CD8-positive, alpha-beta memory T cell (primary cell): ENCODE data around the gene FAM13A. TPM values are rescaled to one million over a fixed set of nuclear protein-coding genes. Genes with fewer than 3 reads are reported as not detected.
"Not testable (repeated sequence)": the region's sequence is repeated elsewhere in the genome, so short reads cannot be mapped to it uniquely, and the experiment has no call there.

Experiments used
- CTCF ChIA-PET: fragments of 350-600 bp; sonication (Branson Sonifier 250); formaldehyde crosslinking; loops from one replicate; lab custom pipeline; 2021; ENCODE audit warnings: antibody characterized with exemption; lab: Charles Lee
- POLR2A ChIA-PET: fragments of 350-600 bp; sonication (Branson Sonifier 250); formaldehyde crosslinking; loops from one replicate; lab custom pipeline; 2021; ENCODE audit warnings: antibody characterized with exemption; lab: Charles Lee
- DNase-seq, 5 donors: peaks; one replicate each; pipeline versions ENCODE4 v3.0.0 to v3.0.0-alpha.2; 2020 to 2022; ENCODE audit warnings: mixed read lengths in 1 of 5
- H3K27ac ChIP-seq: one replicate; pipeline ENCODE4 v1.7.0; 2013; ENCODE audit warnings: low read depth, mild to moderate bottlenecking, low read length, moderate library complexity
- H3K27me3 ChIP-seq: 2 replicates; pipeline ENCODE4 v1.7.0; 2013; ENCODE audit warnings: low read length, mild to moderate bottlenecking; ENCODE audit not compliant: insufficient read depth, poor library complexity, severe bottlenecking
- H3K36me3 ChIP-seq: 2 replicates; pipeline ENCODE4 v1.7.0; 2013; ENCODE audit warnings: mild to moderate bottlenecking, low read length, moderate library complexity; ENCODE audit not compliant: insufficient read depth
- H3K4me1 ChIP-seq: 2 replicates; pipeline ENCODE4 v1.7.0; 2013; ENCODE audit warnings: mild to moderate bottlenecking, low read length, moderate library complexity; ENCODE audit not compliant: insufficient read depth
- H3K4me3 ChIP-seq: 2 replicates; pipeline ENCODE4 v1.7.0; 2013; ENCODE audit warnings: mild to moderate bottlenecking, low read length
- H3K9me3 ChIP-seq: 2 replicates; pipeline ENCODE4 v1.7.0; 2013; ENCODE audit warnings: mild to moderate bottlenecking, low read length
- H3K27ac Mint-ChIP-seq, 8 donors: one replicate each; pipeline ENCODE4 v1.8.0; 2020 to 2021; ENCODE audit warnings: mixed read lengths in 8 of 8, mild to moderate bottlenecking in 6 of 8, inconsistent platforms in 3 of 8, moderate library complexity in 3 of 8
- H3K27me3 Mint-ChIP-seq, 2 donors: one replicate each; pipeline ENCODE4 v1.8.0; 2020 to 2021; ENCODE audit warnings: mixed read lengths in 2 of 2, mild to moderate bottlenecking in 1 of 2, moderate library complexity in 1 of 2
- H3K36me3 Mint-ChIP-seq, 3 donors: one replicate each; pipeline ENCODE4 v1.8.0; 2020 to 2021; ENCODE audit warnings: mixed read lengths in 3 of 3, inconsistent platforms in 1 of 3, mild to moderate bottlenecking in 1 of 3
- H3K4me1 Mint-ChIP-seq, 3 donors: one replicate each; pipeline ENCODE4 v1.8.0; 2020 to 2021; ENCODE audit warnings: mixed read lengths in 3 of 3, inconsistent platforms in 1 of 3, mild to moderate bottlenecking in 1 of 3
- H3K4me3 Mint-ChIP-seq, 7 donors: one replicate each; pipeline ENCODE4 v1.8.0; 2020 to 2021; ENCODE audit warnings: mixed read lengths in 7 of 7, mild to moderate bottlenecking in 6 of 7, moderate library complexity in 4 of 7, inconsistent platforms in 2 of 7
- H3K9me3 Mint-ChIP-seq, 5 donors: one replicate each; pipeline ENCODE4 v1.8.0; 2020 to 2022; ENCODE audit warnings: mixed read lengths in 5 of 5, mild to moderate bottlenecking in 3 of 5, moderate library complexity in 2 of 5, inconsistent platforms in 1 of 5
- polyA plus RNA-seq: library from polyadenylated mRNA; unstranded; fragments of 300-500 nt; fragmentation: Illumina TruSeq; gene quantifications from one replicate; pipeline ENCODE4 v1.2.3, GENCODE V29; 2021
- total RNA-seq, 2 experiments: library from RNA; stranded (reverse); gene quantifications; one replicate each; pipeline ENCODE4 v1.2.3, GENCODE V29; 2021

FAM13A gene
- total and polyA plus RNA-seq, 3 experiments from 2014 or later, result 1.4 to 1.6 (median 1.4) TPM

- Histone ChIP-seq H3K27ac (no peak overlapping the region), H3K4me3 (no peak overlapping the region), H3K27me3 (no peaks in the 10 kb centered on the region), H3K9me3 (no peaks in the 10 kb centered on the region), H3K36me3 (no peaks in the 10 kb centered on the region), H3K4me1 (no peaks in the 10 kb centered on the region)
- Mint-ChIP-seq H3K36me3 (peaks cover 0 to 4% (median 0%) of the 10 kb centered on the region in 3 donors), H3K4me1 (no peaks in the 10 kb centered on the region), H3K27me3 (peaks cover under 1 to 3% of the 10 kb centered on the region in 2 donors), H3K27ac (no peak overlapping the region), H3K4me3 (no peak overlapping the region), H3K9me3 (peaks cover 3 to 21% (median 13%) of the 10 kb centered on the region in 5 donors)
- POLR2A ChIA-PET, result no interaction called here
- no peak for DNase-seq
- CTCF ChIA-PET, result no interaction called here
Measured at GRCh38 chr4:88900432-88900831, 156.6 kb downstream of the FAM13A start.

- Histone ChIP-seq H3K9me3 (no peaks in the 10 kb centered on the region), H3K27me3 (no peaks in the 10 kb centered on the region), H3K36me3 (no peaks in the 10 kb centered on the region), H3K27ac (no peak overlapping the region), H3K4me1 (no peaks in the 10 kb centered on the region), H3K4me3 (no peak overlapping the region)
- POLR2A ChIA-PET, result no interaction called here
- Mint-ChIP-seq H3K27me3 (peaks cover 3% of the 10 kb centered on the region in 2 donors), H3K4me3 (no peak overlapping the region), H3K4me1 (no peaks in the 10 kb centered on the region), H3K36me3 (peaks cover 0 to 4% (median 0%) of the 10 kb centered on the region in 3 donors), H3K27ac (no peak overlapping the region), H3K9me3 (peaks cover 5 to 20% (median 13%) of the 10 kb centered on the region in 5 donors)
- no peak for DNase-seq
- CTCF ChIA-PET, result no interaction called here
Measured at GRCh38 chr4:88897752-88898151, 159.2 kb downstream of the FAM13A start.

- Mint-ChIP-seq H3K4me1 (no peaks in the 10 kb centered on the region), H3K9me3 (peaks cover 5 to 17% (median 9%) of the 10 kb centered on the region in 5 donors), H3K4me3 (no peak overlapping the region), H3K27ac (no peak overlapping the region), H3K27me3 (peaks cover 2 to 3% of the 10 kb centered on the region in 2 donors), H3K36me3 (peaks cover 0 to 4% (median 0%) of the 10 kb centered on the region in 3 donors)
- H3K27ac ChIP-seq, result no peak overlapping the region
- H3K4me1 ChIP-seq, result no peaks in the 10 kb centered on the region
- DNase-seq, result no peak
- no peak overlapping the region for H3K4me3 ChIP-seq
- no peaks in the 10 kb centered on the region for H3K9me3 ChIP-seq
- CTCF ChIA-PET, result no interaction called here
- H3K27me3 ChIP-seq, result no peaks in the 10 kb centered on the region
- POLR2A ChIA-PET, result no interaction called here
- no peaks in the 10 kb centered on the region for H3K36me3 ChIP-seq
Measured at GRCh38 chr4:88897180-88897579, 159.8 kb downstream of the FAM13A start.

- CTCF ChIA-PET, result no interaction called here
- POLR2A ChIA-PET, result no interaction called here
Measured at GRCh38 chr4:88893961-88894360, 163.0 kb downstream of the FAM13A start.

GRCh38 chr4:88892646-88893045, 164.3 kb downstream of the FAM13A start:
- no peak overlapping the region for H3K27ac ChIP-seq
- H3K9me3 Mint-ChIP-seq, result peaks cover 0 to 3% (median 2%) of the 10 kb centered on the region in 5 donors
- no peak overlapping the region for H3K4me3 ChIP-seq
- peaks cover 2 to 3% of the 10 kb centered on the region in 2 donors for H3K27me3 Mint-ChIP-seq
- no peaks in the 10 kb centered on the region for H3K9me3 ChIP-seq
- H3K27me3 ChIP-seq, result no peaks in the 10 kb centered on the region
- CTCF ChIA-PET, result no interaction called here
- POLR2A ChIA-PET, result no interaction called here
- no peaks in the 10 kb centered on the region for H3K36me3 Mint-ChIP-seq
- H3K4me3 Mint-ChIP-seq, result no peak overlapping the region
- no peak overlapping the region for H3K27ac Mint-ChIP-seq
- no peaks in the 10 kb centered on the region for H3K4me1 Mint-ChIP-seq
- DNase-seq, result no peak
- no peaks in the 10 kb centered on the region for H3K36me3 ChIP-seq
- H3K4me1 ChIP-seq, result no peaks in the 10 kb centered on the region

More at GRCh38 chr4:88893961-88894360, 163.0 kb downstream of the FAM13A start:
- Histone ChIP-seq H3K4me1 (no peaks in the 10 kb centered on the region), H3K4me3 (no peak overlapping the region), H3K9me3 (no peaks in the 10 kb centered on the region), H3K27ac (no peak overlapping the region), H3K27me3 (no peaks in the 10 kb centered on the region), H3K36me3 (no peaks in the 10 kb centered on the region)
- DNase-seq, result no peak
- Mint-ChIP-seq H3K36me3 (no peaks in the 10 kb centered on the region), H3K27ac (no peak overlapping the region), H3K4me1 (no peaks in the 10 kb centered on the region), H3K4me3 (no peak overlapping the region), H3K9me3 (peaks cover 0 to 3% (median 2%) of the 10 kb centered on the region in 5 donors), H3K27me3 (peaks cover 2 to 3% of the 10 kb centered on the region in 2 donors)

GRCh38 chr4:88891636-88892035, 165.3 kb downstream of the FAM13A start:
- H3K36me3 Mint-ChIP-seq, result no peaks in the 10 kb centered on the region
- H3K27me3 ChIP-seq, result no peaks in the 10 kb centered on the region
- no peak overlapping the region for H3K4me3 Mint-ChIP-seq
- peaks cover 0 to 3% of the 10 kb centered on the region in 2 donors for H3K27me3 Mint-ChIP-seq
- peak overlapping the region in 1 of 8 donors; percentile 0 for H3K27ac Mint-ChIP-seq
- H3K4me1 ChIP-seq, result no peaks in the 10 kb centered on the region
- no peaks in the 10 kb centered on the region for H3K4me1 Mint-ChIP-seq
- DNase-seq, result no peak
- no peaks in the 10 kb centered on the region for H3K36me3 ChIP-seq
- CTCF ChIA-PET, result no interaction called here
- no peak overlapping the region for H3K4me3 ChIP-seq
- POLR2A ChIA-PET, result no interaction called here
- H3K9me3 ChIP-seq, result no peaks in the 10 kb centered on the region
- H3K9me3 Mint-ChIP-seq, result peaks cover 0 to 2% (median 2%) of the 10 kb centered on the region in 5 donors
- no peak overlapping the region for H3K27ac ChIP-seq

DNA sequence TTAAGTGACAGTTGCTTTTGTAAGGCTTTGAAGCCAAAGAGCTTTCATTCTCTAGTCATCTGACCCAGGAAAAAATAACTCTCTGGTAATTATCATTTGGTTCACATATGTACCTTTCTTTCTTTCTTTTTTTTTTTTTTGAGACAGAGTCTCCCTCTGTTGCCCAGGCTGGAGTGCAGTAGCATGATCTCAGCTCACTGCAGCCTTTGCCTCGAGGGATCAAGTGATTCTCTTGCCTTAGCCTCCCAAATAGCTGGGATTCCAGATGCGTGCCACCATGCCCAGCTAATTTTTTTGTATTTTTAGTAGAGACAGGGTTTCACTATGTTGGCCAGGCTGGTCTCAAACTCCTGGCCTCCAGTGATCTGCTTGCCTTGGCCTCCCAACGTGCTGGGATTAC, 169.6 kb downstream of the FAM13A start:
- H3K4me3 ChIP-seq, H3K27me3 Mint-ChIP-seq, H3K9me3 Mint-ChIP-seq, H3K4me3 Mint-ChIP-seq, H3K9me3 ChIP-seq, DNase-seq, CTCF ChIA-PET, H3K4me1 Mint-ChIP-seq, H3K36me3 Mint-ChIP-seq, H3K4me1 ChIP-seq, H3K36me3 ChIP-seq, POLR2A ChIA-PET, H3K27ac ChIP-seq, H3K27me3 ChIP-seq, H3K27ac Mint-ChIP-seq: not testable (repeated sequence)

DNA sequence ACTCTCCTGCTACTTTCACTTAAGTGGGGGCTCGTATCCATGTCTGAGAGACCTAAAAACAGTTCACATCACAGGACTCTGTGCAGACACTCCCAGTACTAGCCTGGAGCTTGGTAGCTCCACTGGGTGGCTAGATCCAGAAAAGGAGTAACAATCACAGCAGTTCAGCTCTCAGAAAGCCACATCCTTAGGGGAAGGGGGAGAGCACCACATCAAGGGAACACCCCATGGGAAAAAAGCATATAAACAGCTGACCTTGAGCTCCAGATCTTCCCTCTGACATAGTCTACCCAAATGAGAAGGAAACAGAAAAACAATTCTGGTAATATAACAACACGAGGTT, 175.8 kb downstream of the FAM13A start:
- Mint-ChIP-seq H3K4me1 (peaks cover 0 to 7% (median 0%) of the 10 kb centered on the region in 3 donors), H3K36me3 (no peaks in the 10 kb centered on the region), H3K9me3 (peaks cover 0 to 3% (median 0%) of the 10 kb centered on the region in 5 donors), H3K4me3 (no peak overlapping the region), H3K27me3 (peaks cover 0 to 21% of the 10 kb centered on the region in 2 donors), H3K27ac (no peak overlapping the region)
- ChIA-PET POLR2A (no interaction called here), CTCF (no interaction called here)
- no peak overlapping the region for H3K4me3 ChIP-seq
- no peaks in the 10 kb centered on the region for H3K9me3 ChIP-seq
- no peaks in the 10 kb centered on the region for H3K4me1 ChIP-seq
- no peaks in the 10 kb centered on the region for H3K36me3 ChIP-seq
- DNase-seq, result no peak
- H3K27ac ChIP-seq, result no peak overlapping the region
- no peaks in the 10 kb centered on the region for H3K27me3 ChIP-seq
